ENCODE results near the gene TRMT61A.

Gene TRMT61A

GRCh38 chr14:103562429-103563225 lies 33.6 kb downstream of the TRMT61A start, which contains the start of the genes BAG5 and COA8:
TSS of gene BAG5 (minus strand) at chr14:103562657. CDS start at chr14:103561164, 1,493 bp downstream.
TSS of gene COA8 (plus strand) at chr14:103562960. CDS start at chr14:103563002, 42 bp downstream.
- DNase-seq (ENCODE audit: low read depth, low spot score): peak; percentile 95

GRCh38 chr14:103563226-103563620 lies 34.2 kb downstream of the TRMT61A start:
- DNase-seq (ENCODE audit: low read depth, low spot score): no peak

GRCh38 chr14:103563844-103564505 lies 35.0 kb downstream of the TRMT61A start:
- no peak for DNase-seq (ENCODE audit: low read depth, low spot score)

DNA sequence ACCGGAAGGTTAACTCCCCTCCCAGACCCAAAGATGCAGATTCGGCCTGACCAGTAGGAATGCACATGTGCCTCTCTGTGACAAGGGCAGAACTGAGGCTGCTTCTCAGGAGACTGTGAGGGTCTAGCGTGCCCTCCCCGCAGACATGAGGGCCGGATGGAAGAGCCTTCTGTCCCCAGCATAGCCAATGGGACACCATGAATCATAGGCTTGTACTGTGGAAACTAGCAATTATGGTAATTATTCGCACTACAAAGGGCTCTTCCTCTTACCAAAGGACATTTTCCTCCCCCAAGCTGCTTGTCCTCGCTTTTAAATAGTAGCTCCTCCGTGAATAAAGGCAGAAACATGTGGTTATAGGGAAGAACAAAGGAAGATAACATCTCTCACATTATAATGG lies 40.0 kb downstream of the TRMT61A start:
- DNase-seq (ENCODE audit: low read depth, low spot score): no peak

- no peak for DNase-seq (ENCODE audit: low read depth, low spot score)
These were observed 40.4 kb downstream of the TRMT61A start for GRCh38 chr14:103569408-103569807.

GRCh38 chr14:103574104-103574503 lies 45.1 kb downstream of the TRMT61A start:
- DNase-seq (ENCODE audit: low read depth, low spot score): no peak

DNA sequence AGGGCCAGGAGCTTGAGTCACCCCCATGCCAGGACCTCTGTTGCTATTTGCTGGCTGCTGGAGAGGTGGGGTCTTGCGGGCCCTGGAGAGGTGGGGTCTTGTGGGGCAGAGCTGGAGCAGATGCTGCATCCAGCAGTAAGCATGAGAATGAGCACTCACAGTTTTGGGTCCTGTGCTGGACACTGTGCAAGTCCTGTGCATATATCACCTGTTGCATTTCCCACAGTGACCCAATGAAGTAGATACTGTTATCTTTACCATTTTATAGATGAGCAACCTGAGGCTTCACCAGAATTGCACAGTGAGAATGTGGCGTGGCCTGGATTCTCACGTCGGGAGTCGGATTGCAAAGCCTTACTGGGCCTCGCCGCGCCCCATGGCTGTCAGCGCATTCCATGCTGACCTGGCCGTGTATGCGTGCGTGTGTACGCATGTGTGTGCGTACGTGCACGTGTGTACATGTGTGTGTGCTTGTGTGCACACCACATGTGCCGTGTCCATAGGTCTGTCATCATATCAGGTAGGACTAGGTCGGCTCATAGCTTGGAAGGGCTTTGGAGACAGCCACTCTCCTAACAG lies 45.8 kb downstream of the TRMT61A start:
- DNase-seq (ENCODE audit: low read depth, low spot score): no peak

DNA sequence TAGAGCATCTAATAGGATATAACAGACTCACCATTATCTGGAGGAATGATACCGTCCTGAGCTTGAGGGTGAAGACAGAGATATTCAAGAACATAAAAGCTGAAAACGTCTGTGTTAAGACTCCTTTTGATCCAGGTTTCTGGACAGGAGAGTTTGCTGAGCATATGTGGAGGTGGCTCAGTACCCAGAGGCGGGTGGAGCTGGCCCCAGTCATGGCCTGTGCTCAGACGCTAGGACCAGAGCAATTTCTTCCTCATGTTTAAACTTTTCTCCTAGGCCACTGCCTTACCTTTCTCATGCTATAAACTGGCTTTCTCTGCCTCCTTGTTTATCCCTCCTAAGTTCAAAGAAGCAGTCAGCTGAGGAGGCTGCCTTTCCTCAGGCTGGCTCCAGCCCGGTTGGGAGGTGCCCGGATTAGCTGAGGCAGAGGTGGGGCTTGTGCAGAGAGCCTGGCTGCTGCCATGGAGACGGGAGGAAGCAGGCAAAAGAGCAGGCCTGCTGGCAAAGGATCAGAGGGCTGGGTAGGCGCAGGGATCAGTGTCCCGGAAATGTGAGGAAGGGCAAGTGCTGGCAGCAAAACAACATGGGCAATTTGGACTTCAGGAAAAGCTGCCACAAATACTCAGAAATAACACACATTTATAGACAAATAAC lies 47.5 kb downstream of the TRMT61A start:
- peak; percentile 94 for DNase-seq (ENCODE audit: low read depth, low spot score)

GRCh38 chr14:103578401-103579075 lies 49.5 kb downstream of the TRMT61A start:
- no peak for DNase-seq (ENCODE audit: low read depth, low spot score)

- DNase-seq (ENCODE audit: low read depth, low spot score): no peak
These were observed 52.2 kb downstream of the TRMT61A start for GRCh38 chr14:103581206-103581605.

DNA sequence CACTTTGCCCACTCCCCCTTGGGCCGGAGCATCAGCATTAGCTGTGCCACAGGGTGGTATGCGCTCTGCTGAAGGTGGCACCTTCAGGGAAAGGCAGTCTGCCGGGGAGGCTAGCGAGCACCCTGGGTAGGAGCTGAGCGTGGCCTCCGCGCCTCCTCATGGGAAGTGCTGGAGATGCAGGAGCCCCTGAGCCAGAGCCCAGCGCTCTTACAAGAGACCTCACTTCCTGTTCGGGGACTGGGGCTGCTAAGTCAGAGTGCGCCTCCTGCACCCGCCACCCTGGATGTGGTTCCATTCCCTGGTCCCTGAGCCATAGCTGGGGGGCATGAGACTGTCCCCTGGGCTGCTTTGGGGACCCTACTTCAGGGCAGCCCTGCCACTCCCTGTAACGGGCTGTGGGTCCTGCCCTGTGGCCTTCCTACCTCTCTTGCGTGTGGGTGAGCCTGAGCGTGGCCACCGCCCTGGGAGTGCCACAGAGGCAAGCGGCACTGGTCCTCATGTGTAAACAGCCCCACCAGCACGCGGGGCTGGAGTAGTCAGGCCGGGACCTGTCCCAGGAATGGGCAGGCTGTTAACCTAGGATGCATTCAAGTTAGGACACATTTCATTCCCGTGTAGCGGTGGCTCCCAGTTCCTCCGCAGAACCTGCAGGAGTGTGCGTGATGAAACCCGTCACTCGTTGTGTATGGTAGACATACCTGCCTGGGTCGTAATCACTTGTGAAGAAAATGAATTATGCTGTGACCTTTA lies 53.1 kb downstream of the TRMT61A start:
- no peak for DNase-seq (ENCODE audit: low read depth, low spot score)

DNA sequence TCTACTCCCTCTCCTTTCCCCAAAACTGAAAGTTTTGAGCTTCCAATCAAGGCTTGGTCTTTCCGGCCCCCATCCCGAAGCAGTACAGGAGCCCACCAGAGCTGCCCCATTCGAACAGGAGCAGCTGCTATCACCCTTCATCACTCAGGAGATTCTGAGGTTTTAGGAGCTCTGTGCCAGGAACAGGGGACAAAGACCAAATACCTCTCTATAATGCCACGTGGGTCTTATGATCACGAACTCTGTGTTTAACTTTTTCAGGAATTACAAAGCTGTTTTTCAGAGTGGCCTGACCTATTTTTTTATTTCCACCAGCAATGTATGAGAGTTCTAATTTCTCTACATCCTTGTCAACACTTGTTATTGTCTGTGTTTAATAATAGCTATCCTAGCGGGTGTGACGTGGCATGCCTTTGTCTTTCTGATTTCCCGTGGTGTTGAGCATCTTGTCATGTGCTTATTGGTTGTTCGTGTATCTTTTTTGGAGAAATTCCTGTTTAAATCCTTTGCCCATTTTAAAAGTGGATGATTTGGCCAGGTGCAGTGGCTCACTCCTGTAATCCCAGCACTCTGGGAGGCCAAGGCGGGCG lies 55.4 kb downstream of the TRMT61A start:
- no peak for DNase-seq (ENCODE audit: low read depth, low spot score)

Data from astrocyte of the hippocampus (primary cell).